ENCODE results near the gene PSMB4.

- TF ChIP-seq CTCF (conservative IDR thresholded peaks at IDR 0.05 in 1 of 2, IDR thresholded peaks at IDR 0.05 in 1 of 2; ENCODE audit: low read depth in 1 of 2, low read length in 2 of 2) (no peak), EZH2 (IDR thresholded peaks at IDR 0.05; ENCODE audit: low read length, missing control alignments) (no peak)
Measured at GRCh38 chr1:151401125-151401788, 1.9 kb downstream of the PSMB4 start.

Data from fibroblast of lung (primary cell).